Lower leg skin (tissue), 4 donors: Measurements from ENCODE around the gene C11orf86. TPM values are rescaled to one million over a fixed set of nuclear protein-coding genes. Genes with fewer than 3 reads are reported as not detected.
"Not testable (repeated sequence)": the region's sequence is repeated elsewhere in the genome, so short reads cannot be mapped to it uniquely, and the experiment has no call there.

Experiments
- DNase-seq, 2 donors: peaks; one replicate each; pipeline ENCODE4 v3.0.0-alpha.2; 2019; ENCODE audit warnings: low spot score in 2 of 2
- H3K4me3 ChIP-seq: fragments of 200-600 bp; sonication (generic); 2 replicates; pipeline ENCODE4 v1.5.1; 2017; ENCODE audit warnings: mild to moderate bottlenecking, low read depth; ENCODE audit not compliant: poor library complexity, severe bottlenecking
- POLR2A ChIP-seq, 2 donors: fragments of 450-650 bp; IDR thresholded peaks; one replicate each; pipeline ENCODE4 v1.6.1; 2016 to 2017; ENCODE audit warnings: antibody characterized with exemption in 2 of 2, mild to moderate bottlenecking in 1 of 2, moderate library complexity in 1 of 2
- WGBS, 2 donors: methylation state at CpG; one replicate each; pipeline ENCODE4 v1.1.5; 2018; 5-methylcytosine and 5-hydroxymethylcytosine counted together
- intact Hi-C: fragments of 100-400 bp; cut with DNase I; formaldehyde crosslinking; loops from one replicate; pipeline ENCODE4 v1.15.0; 2023; ENCODE audit warnings: low total_unique reads
- total RNA-seq, 4 donors: library from RNA; depleted of rRNA; stranded (reverse); fragments of >200 nt; gene quantifications; one replicate each; pipeline ENCODE4 v1.1.0, GENCODE V29; 2016
- TF ChIP-seq, protein P1 (sequence below), 3 donors: fragments of 450-650 bp; IDR thresholded peaks; one replicate each; pipeline ENCODE4 v1.5.1; 2016; ENCODE audit warnings: antibody characterized with exemption in 3 of 3, mild to moderate bottlenecking in 3 of 3, moderate library complexity in 2 of 3

Gene C11orf86
- total RNA-seq, 4 donors from 2014 or later, result not detected

DNA sequence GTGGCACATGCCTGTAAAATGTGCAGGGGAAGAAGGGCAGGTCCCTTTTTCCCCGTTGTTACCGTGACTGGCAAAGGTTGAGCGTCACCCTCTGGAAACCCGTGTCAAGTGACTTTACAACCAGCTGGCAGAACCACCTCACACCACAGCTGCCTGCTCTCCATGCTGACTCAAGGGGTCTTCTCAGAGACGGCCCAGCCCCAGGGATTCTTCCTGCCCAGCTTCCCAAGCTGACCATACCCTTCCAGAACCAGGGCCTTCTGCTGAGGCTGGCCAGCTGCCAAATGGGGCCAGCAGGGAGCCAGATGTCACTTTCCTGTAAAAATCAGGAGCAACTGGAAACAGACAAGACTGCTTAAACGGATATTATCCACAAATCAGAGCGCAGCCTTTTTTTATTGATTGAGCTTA lies 23.2 kb upstream of the C11orf86 start:
- no peak overlapping the region for H3K4me3 ChIP-seq
- WGBS, 2 donors, result 48 to 65% methylated on average over 7 of the region's 7 CpGs
- no peak for TF ChIP-seq POLR2A (IDR thresholded peaks at IDR 0.05)
- TF ChIP-seq, protein P1, sequence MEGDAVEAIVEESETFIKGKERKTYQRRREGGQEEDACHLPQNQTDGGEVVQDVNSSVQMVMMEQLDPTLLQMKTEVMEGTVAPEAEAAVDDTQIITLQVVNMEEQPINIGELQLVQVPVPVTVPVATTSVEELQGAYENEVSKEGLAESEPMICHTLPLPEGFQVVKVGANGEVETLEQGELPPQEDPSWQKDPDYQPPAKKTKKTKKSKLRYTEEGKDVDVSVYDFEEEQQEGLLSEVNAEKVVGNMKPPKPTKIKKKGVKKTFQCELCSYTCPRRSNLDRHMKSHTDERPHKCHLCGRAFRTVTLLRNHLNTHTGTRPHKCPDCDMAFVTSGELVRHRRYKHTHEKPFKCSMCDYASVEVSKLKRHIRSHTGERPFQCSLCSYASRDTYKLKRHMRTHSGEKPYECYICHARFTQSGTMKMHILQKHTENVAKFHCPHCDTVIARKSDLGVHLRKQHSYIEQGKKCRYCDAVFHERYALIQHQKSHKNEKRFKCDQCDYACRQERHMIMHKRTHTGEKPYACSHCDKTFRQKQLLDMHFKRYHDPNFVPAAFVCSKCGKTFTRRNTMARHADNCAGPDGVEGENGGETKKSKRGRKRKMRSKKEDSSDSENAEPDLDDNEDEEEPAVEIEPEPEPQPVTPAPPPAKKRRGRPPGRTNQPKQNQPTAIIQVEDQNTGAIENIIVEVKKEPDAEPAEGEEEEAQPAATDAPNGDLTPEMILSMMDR (IDR thresholded peaks at IDR 0.05), result no peak
- DNase-seq, result no peak
- intact Hi-C loops, result no loop called here

DNA sequence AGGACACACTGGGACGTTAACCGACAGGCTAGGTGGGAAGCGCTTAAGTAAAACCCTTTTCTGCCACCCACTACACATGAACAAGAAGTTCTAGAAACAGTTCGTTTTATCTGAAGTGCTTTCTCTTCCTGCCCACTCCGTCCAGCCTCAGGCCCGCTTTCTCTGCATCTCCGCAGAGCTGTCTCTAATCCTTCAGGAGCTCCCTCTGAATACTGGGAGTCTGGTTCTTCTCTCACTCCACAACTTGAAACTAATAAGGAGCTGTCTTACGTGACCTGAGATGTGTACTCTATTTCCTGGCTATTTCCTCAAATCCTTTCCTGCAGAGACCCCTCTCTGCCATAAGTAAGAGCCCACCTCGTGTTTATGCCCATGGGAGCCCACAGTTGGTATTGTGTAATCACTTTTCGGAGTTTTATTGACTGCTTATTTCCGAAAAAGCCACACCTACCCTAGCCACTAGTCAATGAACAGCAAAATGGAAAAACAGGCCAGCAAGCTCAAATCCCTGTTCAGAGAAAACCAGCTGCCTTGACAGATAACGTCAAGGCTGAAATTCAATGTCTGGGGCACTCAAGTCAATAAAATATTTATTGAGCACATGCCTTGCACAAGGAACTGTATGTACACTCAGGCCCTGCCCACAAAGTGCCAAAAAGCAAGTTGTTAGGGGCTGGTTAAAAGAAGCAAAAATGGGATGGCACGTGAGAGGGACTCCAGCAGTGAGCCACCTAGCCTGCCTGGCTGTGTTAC lies 21.8 kb upstream of the C11orf86 start:
- DNase-seq, result no peak
- intact Hi-C loops, result no loop called here
- WGBS, 2 donors, result 85 to 86% methylated on average over 13 of the region's 13 CpGs
- TF ChIP-seq, protein P1 (IDR thresholded peaks at IDR 0.05), result no peak
- TF ChIP-seq POLR2A (IDR thresholded peaks at IDR 0.05), result no peak
- no peak overlapping the region for H3K4me3 ChIP-seq

DNA sequence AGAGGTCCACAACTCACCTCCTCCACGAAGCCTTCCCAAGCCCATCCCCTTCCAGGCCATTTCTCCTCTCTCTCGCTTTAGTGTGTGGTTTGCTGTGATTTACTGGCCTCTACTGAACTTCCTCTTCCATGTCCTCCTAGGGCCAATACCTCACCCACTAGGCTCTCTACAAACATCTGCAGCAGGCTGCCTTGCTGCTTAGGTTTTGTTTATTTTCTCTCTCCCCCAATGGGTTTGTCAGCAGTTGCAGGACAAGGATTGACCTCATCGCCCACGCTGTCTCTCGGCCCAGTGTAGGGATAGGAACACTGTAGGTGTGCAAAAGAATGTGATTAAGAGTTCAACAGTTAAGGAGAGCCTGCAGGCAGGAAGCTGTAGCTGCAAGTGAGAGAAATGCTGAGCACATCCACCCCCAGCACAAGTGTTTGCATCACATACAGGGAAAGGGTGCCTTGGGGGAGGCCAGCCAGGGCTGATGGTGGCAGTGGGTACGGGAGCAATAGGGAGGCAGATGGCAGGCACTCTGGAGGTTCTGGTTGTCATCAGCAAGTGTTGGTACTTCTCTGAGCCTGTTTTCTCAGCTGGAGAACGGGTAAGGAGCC lies 18.3 kb upstream of the C11orf86 start:
- no peak overlapping the region for H3K4me3 ChIP-seq
- DNase-seq, result no peak
- 74 to 77% methylated on average over 7 of the region's 7 CpGs for WGBS, 2 donors
- TF ChIP-seq POLR2A (IDR thresholded peaks at IDR 0.05), result no peak
- TF ChIP-seq, protein P1 (IDR thresholded peaks at IDR 0.05), result no peak
- intact Hi-C loops, result no loop called here

DNA sequence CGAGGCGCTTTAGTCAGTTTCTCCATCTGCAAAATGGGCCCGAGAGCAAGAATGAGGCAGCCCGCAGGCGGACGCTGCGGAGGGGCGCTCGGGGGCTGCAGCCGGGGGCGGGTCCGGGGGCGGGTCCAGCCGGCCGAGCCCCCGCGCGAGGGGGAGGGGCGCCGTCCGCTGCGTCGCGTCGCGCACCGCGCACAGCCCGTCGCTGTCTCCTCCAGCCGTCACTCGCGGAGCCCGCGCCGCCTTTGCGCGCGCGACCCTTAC lies 17.2 kb upstream of the C11orf86 start:
- DNase-seq, result no peak
- no peak for TF ChIP-seq POLR2A (IDR thresholded peaks at IDR 0.05)
- WGBS, 2 donors, result 0% methylated on average over 1 of the region's 40 CpGs; no CpG with 5 or more reads in 1 of the 2 donors
- intact Hi-C loops, result no loop called here
- peak overlapping the region; percentile 44 for H3K4me3 ChIP-seq

DNA sequence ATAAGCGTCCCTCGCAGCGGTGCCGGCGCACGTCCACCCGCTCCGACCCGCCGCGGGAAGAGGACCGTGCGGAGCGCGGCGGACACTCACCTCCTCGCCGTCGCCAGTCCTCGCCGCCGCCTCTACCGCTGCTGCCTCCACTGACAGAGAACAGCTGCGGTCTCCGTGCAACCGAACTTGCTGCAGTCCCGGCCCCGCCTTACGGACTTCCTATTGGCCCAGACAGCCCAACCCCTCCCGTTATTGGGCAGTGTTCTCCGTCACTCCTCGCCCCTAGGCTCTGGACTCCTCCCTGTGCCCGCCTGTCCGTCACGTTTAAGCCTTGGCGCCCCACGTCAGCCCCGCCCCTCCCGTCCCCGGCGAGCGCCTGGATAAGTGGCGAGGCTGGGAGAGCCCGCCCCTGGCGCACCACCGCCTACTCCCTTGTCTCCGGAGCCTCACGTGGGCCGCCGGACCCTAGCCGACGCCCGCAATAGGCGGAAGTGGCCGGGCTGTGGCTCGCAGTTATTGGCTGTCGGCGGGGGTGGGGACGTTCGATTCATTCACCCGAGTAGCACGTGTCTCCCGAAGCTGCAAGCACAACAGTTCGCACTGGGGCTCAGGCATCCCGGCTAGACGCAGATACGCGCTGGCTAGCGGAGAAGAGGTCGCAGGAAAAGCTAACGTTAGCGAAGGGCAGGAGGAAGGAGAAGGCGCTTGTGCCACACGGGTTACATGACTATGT lies 16.7 kb upstream of the C11orf86 start, which contains the start of gene PC:
Gene PC (minus strand): TSS at position 152 of the 724 bp plus-strand sequence. CDS start 86,224 bp downstream, outside the sequence.
- WGBS, 2 donors, result 0% methylated on average over 40 to 54 of the region's 74 CpGs
- H3K4me3 ChIP-seq, result peak within 1 kb of the TSS; percentile 44
- peak; percentile 99 to 100 for DNase-seq
- no peak for TF ChIP-seq POLR2A (IDR thresholded peaks at IDR 0.05)
- TF ChIP-seq, protein P1 (IDR thresholded peaks at IDR 0.05), result no peak
- intact Hi-C loops, result no loop called here

DNA sequence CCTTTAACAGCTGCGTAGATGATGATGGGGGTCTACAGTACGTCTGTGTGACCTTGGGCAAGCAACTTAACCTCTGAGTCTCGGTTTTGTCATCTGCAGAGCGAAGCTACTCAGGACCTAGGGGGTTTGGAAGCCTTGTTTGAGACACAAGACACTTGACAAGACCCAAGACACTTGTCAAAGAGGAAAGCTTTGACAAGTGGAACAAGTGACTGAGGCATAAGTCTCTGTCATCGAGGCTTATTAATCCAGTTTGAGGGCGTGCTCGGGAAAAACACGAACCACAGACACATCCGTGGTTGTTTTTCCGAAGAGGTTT lies 16.2 kb upstream of the C11orf86 start:
- 16 to 22% methylated on average over 10 of the region's 10 CpGs for WGBS, 2 donors
- no peak for TF ChIP-seq POLR2A (IDR thresholded peaks at IDR 0.05)
- TF ChIP-seq, protein P1 (IDR thresholded peaks at IDR 0.05), result no peak
- H3K4me3 ChIP-seq, result no peak overlapping the region
- no peak for DNase-seq
- intact Hi-C loops, result loop anchor here (1.0 kb wide), 1 partner anchor 86 kb away; no protein-coding TSS in a partner anchor

DNA sequence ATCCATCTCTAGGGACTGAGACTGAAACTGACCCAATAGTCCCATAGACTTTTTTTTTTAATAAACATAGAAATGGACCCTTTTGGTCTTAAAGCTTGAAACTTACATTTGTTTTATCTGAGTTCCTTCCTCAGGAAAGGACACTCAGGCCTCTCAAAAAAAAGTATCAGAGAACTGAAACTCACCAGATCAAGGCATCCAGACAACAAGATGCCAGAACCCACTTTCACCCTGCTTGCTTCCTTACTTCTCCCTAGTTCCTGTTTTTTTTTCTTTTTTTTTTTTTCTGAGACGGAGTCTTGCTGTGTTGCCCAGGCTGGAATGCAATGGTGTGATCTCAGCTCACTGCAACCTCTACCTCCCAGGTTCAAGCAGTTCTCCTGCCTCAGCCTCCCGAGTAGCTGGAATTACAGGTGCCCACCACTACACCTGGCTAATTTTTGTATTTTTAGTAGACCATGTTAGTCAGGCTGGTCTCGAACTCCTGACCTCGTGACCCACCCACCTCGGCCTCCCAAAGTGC lies 13.4 kb upstream of the C11orf86 start:
- intact Hi-C loops, DNase-seq, H3K4me3 ChIP-seq: not testable (repeated sequence)
- WGBS, 2 donors, result 83 to 86% methylated on average over 5 of the region's 5 CpGs
